UCSD-AML1 (cell line): ENCODE data around the gene PAWR.
"Not testable (repeated sequence)": the region's sequence is repeated elsewhere in the genome, so short reads cannot be mapped to it uniquely, and the experiment has no call there.

Source experiments
- DNase-seq: peaks from one replicate; lab custom pipeline; 2025; ENCODE audit not compliant: unreplicated experiment; lab: John Stamatoyannopoulos, UW

The PAWR gene

DNA sequence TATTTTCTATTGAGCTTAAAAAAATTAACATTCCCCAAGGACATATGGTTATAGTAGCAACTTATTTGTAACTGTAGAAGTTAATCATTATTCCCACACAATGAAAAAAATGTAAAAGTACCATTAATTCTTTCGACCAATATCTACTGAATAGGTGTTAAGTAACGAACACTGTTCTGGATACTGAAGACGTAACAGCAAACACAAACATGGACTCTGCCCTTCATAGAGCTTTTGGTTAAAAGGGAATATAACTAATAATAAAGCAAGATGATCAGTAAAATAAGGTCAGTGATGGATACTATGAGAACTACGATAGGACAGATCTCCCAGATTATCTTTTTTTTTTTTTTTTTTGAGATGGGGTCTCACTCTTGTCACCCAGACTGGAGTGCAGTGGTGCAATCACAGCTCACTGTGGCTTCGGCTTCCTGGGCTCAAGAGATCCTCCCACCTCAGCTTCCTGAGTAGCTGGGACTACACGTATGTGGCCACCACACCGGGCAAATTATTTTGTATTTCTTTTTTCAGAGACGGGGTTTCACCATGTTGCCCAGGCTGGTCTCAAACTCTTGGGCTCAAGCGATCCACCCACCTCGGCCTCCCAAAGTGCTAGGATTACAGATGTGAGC, 93.9 kb downstream of the PAWR start:
- no peak for DNase-seq

DNA sequence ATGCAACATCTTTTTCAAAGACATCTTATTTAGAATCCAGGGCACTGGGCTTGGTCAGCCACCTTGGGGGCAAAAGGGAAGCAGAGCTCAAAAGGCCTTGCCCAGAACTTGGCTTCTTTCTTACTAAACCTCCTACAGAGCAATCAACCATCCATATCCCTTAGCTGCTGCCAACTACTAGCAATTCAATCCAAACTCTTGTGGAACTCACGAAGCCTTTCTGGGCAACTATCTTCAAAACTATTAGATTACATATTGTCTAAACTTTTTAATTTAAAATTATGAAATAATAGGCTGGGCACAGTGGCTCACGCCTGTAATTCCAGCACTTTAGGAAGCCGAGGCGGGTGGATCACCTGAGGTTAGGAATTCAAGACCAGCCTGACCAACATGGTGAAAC, 95.5 kb downstream of the PAWR start:
- no peak for DNase-seq

DNA sequence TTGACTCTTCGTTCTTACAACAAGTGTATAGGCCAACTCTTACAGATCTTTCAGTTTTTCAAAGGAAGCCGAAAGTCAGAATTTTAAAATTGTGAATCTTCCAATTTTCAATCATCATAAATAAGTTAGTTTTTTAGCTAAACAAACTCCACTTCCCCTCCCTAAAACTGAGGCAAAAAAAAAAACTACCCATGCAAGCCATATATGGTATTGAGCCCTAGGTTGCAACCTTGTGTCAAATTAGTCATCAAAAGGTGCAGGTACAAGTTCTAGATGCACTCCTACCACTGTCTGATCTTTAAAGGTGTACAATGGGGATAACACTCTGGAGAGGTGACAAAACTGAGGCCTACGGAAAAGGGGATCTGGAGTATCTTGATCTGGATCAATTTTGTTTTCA, 97.9 kb downstream of the PAWR start:
- no peak for DNase-seq

DNA sequence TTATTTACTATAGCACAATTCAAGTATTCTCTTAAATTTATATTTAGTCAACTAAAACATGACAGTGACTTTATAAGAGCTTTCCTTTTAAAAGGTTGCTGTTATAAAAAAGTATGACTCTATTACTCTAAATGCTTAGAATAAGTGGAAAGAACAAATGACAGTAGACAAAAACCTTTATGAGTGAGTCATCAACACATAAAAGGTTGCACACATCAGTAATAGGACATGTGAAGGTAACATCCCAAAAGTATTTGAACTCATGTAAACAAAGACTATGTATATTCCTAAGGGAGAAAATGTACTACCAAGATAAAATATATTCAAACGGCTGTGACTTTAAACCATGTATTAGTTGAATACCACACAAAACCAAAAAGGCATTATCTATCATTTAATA, 98.8 kb downstream of the PAWR start:
- DNase-seq: no peak

DNA sequence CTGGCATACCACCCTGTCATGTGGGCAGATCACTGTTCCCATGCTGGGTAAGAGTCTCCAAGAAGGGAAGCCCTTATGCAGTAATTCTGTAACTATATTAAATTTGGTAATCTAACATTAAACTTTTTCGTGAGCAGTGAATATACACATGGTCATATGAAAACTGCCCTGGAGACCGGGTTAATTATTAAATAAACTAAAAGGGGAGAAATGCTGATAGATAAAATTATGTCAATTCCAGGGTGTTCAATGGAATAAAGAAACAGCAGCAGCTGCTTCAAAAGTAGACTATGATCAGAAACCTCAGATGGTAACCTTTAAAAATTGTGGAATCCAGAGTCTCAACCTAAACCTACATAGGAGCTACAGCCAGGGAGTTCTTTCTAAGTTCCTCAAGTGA, 100.0 kb downstream of the PAWR start:
- DNase-seq: no peak

DNA sequence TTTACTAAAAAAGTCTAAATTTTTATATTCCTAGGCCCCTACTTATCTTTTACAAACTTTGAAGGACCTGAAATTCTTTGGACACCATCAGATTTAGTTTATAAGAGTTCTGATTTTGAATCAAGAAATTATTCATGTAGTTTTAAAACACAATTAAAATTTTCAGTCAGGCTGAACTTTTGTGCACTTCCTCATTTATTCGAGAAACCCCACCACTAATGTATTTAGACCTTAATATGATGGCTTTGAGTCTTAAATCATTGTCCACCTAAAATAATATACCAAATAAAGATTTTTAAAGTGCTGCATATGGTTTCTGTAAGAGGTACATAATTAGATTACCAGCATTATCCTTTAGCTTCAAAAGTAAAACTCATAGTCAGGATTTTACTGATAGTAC, 103.4 kb downstream of the PAWR start:
- no peak for DNase-seq

DNA sequence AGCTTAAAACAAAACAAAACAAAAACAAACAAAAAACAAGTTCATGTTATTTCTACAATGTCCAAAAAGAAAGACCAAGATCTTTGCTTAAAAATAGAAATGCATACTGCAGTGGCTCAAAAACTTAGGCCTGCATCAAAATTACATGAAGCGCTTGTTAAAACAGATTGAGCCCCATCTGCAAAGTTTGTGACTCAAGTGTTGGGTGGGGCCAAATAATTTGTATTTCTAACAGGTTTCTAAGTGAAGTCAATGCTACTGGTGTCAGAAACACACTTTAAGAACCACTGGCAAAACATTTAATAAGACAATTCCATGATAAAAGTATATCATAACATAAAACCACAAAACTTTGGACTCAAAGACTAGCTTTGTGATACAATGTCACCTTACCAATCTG, 105.6 kb downstream of the PAWR start:
- DNase-seq: no peak

DNA sequence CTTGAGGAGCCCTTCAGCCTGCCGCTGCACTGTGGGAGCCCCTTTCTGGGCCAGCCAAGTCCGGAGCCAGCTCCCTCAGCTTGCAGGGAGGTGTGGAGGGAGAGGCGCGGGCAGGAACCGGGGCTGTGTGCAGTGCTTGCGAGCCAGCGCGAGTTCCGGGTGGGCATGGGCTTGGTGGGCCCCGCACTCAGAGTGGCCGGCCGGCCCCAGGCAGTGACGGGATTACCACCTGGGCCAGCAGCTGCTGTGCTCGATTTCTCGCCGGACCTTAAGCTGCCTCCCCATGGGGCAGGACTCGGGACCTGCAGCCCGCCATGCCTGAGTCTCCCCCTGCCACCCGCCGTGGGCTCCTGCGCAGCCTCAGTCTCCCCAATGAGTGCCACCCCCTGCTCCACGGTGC, 116.9 kb downstream of the PAWR start:
- no peak for DNase-seq

DNA sequence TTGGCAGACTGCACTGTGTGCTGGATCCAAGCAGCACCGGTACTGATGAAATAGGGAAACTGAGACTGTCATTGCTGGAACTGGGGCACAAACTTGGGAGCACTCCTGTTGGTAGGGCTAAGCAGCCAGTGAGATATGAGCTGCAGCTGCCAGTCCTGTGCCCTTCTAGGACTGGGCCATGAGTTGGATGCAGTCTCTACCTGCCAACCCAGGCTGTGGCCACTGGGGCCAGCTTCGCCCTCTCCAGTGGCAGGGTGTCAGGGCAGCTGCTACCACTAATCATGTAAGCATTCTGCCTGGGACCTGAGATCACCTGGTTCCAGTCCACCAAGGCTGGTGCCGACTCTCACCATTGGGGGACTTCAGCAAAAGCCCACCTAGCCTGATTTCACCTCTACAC, 121.1 kb downstream of the PAWR start:
- no peak for DNase-seq

DNA sequence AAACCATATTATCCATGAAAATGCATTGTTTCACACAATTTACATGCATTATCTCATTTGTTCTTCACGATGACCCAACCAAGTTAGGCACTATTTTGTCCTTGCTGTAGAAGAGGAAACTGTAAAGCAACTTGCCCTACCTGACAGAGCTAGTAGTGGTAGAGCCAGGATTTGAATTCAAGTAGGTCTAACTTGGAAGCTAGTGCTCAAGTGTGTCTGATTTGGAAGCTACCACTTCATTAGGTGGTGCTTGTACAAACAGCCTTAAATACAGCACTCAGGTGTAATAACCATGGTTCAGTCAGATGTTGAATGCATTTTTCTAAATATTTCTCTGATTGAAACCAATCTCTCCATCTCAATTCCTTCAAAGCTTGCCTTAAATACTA, 123.6 kb downstream of the PAWR start:
- DNase-seq: no peak

DNA sequence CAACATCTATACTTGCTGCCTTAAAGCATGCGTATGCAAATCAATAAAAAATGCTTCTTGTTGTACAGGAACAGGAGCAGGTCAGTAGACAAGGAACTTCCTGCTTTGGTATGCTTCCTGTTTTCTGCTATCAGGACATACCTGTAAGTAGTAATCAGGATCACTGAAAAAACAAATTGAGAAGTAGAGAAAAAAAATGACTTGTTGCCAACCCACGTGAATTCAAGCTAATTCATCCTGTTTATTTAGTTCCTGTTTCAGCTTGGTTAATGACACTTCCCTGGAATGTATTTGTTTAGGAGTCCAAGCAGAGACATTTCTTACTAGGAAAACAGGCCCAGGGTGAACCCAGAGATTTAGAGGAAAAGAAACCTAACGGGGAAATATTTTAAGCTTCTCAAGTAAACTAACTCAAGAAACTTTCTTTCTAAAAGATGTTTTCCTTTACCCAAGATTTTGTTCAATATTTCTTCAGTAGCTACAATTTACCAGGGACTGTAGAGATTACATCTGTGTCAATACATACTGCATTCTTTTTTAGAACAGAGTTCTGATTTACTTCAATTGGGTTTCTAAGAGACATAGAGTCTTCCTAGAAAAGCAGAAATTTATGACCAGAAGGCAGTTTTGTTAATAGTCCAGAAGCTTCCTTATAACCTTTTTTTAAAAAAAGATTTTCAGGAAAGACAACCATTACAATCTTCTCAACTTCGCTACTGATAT, 124.2 kb downstream of the PAWR start:
- no peak for DNase-seq

DNA sequence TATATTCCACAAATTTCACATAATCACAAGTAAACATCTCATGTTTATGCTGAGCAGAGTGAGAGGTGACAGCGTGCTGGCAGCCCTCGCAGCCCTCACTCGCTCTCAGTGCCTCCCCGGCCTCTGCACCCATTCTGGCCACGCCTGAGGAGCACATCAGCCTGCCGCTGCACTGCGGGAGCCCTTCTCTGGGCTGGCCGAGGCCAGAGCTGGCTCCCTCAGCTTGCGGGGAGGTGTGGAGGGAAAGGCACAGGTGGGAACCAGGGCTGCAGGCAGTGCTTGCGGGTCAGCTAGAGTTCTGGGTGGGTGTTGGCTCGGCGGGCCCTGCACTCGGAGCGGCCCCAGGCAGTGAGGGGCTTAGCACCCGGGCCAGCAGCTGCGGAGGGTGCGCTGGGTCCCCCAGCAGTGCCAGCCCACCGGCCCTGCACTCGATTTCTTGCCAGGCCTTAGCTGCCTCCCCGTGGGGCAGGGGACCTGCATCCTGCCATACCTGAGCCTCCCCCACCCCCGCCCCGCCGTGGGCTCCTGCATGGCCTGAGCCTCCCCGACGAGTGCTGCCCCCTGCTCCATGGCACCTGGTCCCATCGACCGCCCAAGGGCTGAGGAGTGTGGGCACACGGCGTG, 125.9 kb downstream of the PAWR start:
- DNase-seq: not testable (repeated sequence)

DNA sequence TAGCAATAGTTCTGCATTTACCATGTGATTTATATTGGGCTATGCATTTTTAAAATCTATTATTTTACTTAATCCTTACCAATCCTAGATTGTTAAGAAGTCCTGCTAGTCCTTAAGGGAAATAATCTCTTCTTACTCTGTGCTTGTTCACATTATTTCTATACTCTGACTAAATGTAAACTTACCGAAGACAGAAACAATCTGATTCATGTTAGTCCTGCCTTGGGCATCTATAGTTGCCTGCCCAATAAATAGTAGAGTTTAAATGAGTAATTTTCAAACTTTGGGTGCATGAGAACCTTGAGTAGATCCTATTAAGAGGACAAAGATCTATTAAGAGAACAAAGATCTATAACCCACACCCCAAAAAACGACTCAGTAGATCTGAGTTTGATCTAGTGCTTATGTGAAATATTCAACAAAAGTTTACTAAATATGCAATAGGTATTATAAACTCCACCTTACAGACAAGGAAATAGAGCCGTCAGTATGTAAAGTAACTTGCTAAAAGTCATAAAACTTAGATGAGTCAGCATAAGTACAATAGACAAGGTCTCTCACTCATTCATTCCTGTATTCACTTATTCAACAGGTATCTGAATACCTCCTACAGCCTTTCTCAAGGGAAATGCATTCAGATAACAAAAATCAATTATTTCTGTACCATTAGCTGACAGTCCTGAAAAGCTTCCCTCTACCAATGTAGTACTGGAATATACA, 127.6 kb downstream of the PAWR start:
- no peak for DNase-seq

DNA sequence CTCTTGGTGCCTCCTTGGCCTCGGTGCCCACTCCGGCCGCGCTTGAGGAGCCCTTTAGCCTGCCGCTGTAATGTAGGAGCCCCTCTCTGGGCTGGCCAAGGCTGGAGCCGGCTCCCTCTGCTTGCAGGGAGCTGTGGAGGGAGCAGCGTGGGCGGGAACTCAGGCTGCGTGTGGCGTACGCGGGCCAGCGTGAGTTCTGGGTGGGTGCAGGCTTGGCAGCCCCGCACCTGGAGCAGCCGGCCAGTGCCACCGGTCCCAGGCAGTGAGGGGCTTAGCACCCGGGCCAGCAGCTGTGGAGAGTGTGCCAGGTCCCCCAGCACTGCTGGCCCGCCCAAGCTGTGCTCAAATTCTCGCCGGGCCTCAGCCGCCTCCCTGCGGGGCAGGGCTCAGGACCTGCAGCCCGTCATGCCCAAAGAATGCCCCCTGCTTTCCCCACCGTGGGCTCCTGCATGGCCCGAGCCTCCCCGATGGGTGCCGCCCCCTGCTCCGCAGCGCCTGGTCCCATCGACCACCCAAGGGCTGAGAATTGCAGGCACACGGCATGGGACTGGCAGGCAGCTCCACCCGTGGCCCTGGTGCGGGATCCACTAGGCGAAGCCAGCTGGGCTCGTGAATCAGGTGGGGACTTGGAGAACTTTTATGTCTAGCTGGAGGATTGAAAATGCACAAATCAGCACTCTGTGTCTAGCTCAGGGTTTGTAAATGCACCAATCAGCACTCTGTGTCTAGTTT, 129.2 kb downstream of the PAWR start:
- no peak for DNase-seq

DNA sequence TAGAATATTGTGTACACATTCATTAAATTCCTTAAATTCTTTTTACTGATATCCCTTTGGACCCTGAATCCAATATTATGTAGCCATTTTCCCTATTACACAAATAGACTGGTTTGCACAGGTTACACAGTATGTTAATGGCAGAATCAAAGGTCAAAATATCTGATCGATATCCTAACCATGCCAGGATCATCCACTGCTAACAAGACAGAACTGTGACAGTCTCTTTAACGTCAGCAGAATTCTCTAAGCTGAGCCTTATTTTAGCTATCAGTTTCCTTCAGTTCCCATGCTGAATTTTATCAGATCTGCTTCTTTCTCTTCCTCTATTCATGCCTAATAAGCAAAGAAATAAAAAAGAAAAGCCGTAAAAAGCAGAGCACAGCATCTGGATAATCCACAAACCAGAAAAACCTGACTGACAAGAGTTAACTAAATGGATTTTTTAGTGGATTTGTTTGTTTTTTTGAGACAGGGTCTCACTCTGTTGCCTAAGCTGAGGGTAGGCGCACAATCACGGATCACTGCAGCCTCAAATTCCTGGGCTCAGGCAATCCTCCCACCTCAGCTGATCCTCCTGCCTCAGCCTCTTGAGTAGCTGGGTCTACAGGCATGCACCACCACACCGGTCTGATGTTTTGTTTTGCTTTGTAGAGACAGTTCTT, 130.4 kb downstream of the PAWR start:
- DNase-seq: no peak

DNA sequence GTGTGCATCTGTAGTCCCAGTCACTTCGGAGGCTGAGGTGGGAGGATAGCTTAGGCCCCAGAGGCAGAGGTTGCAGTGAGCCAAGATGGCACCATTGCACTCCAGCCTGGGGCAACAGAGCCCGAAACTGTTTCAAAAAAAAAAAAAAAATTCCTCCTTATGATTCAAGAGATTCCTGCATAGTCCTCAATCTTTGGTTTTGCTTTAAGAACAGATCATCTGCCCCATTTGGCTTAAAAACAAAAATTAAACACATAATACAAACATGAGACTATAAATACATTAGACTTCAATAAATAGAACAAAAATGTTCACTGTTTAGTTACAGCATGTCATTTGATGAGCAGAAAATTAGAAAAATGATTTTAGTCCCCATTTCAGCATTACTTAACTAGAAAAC, 131.2 kb downstream of the PAWR start:
- DNase-seq: no peak

DNA sequence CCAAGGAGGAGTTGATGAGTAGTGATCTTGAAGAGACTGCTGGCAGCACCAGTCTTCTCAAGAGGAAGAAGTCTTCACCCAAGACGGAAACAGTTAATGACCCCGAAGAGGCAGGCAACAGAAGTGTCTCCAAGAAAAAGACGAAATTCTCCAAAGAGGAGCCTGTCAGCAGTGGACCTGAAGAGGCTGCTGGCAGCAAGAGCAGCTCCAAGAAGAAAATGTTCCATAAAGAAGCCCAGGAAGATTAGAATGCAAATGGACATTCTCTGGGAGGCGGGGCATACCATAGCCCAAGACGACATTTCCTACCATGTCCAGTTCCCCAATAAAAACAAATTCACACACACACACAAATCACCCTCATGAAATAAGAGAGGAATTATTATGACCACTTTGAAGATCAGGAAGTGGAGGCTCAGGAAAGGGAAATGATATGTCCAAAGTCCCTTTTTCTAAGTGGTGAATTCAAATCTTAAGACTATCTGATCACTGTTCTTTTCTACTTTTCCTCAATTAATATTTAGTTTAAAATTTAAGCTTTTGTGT, 131.8 kb downstream of the PAWR start:
- DNase-seq: no peak

DNA sequence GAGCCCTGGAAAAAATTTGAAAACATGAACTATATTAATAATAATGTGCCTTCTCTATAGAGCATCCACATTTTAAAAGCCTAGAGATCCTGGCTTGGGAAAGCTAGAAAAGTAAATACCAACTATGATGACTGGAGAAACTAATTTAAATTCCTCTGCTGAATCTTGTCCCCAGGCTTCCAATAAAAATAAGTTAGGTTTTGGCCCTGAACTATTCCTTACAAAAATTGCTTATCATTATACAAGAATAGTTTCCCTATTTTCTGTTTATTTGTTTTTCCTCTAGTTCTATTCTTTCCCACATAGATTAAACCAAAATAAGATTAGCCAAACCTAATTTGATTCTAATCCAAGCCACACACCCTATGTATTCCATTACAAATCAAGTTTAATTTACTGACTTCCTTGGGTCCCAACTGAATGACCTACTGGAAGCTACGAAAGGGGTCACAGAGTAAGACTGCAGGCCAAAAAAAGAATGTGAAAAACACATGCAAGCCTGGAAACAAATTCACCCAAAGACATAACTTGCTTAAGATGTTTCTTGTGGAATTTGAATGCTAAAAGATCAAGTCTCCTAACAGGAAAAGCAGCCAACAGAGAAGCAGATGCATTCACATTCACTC, 133.0 kb downstream of the PAWR start:
- DNase-seq: no peak

DNA sequence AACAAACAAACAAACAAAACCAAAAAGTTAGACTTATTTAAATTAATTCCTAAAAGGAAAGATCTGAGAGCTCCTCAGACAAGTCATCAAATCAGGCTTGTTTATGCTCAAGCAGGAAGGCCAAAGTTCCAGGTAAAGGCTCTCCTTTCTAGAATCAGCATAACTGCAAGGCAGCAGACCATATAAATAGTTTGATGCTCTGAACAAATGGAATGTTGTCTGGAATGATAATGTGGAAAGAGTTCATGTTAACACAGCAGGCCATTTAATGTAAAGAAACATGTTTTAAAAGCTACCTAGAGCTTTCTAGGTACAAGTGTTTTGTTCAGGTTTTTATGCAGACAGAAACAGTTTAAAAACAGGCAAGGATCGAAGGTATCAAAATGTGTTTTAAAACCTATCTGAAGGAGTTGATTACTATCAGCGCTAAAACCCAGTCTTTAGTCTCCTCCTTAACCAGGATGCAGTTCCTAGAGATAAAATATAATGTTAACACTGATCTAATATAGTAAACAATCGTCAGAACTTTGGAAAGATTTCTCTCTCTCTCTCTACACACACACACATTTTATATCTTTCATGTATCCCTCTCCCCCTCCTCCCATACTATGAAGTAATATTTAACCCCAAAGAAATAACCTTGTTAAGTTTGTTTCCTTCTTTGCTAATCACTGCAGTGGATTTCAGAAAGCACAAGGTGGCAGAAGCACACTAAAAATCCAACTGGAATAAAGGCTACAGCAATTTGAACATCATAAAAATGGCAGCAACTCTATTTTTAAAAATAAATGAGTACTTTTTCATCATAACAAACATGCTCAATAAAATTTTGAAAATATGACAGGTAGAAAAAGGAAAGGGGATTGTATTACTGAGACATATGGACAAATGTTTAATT, 135.5 kb downstream of the PAWR start:
- no peak for DNase-seq
